ENCODE measurements around the gene WIPF1.

The WIPF1 gene

GRCh38 chr2:174516501-174517378 is 80.9 kb downstream of the WIPF1 start:
- TF ChIP-seq EZH2phosphoT487 (IDR thresholded peaks at IDR 0.05; ENCODE audit: borderline replicate concordance) (no peak), CTCF (conservative IDR thresholded peaks at IDR 0.05; ENCODE audit: low read length) (no peak)
- no peak overlapping the region for H3K9ac ChIP-seq (ENCODE audit: low read depth, low read length, poor library complexity, severe bottlenecking)
- no peaks in the 10 kb centered on the region for H3K27me3 ChIP-seq (ENCODE audit: insufficient read depth, low read length, poor library complexity, severe bottlenecking)
- no peak overlapping the region for H3K4me2 ChIP-seq (ENCODE audit: low read depth, low read length, poor library complexity, severe bottlenecking)
- H3F3A ChIP-seq (ENCODE audit: low read depth): no peaks in the 10 kb centered on the region
- H3K9me3 ChIP-seq (ENCODE audit: insufficient read depth, low read depth, low read length): peaks cover 3% of the 10 kb centered on the region; the same call in 1 of the 2 replicates
- H3K36me3 ChIP-seq (ENCODE audit: insufficient read depth, low read length): no peaks in the 10 kb centered on the region
- H4K20me1 ChIP-seq (ENCODE audit: insufficient read depth, low read length, poor library complexity, severe bottlenecking): no peaks in the 10 kb centered on the region
- H3K9me2 ChIP-seq (replicated peaks; ENCODE audit: low read depth, low read length): no peaks in the 10 kb centered on the region
- no peaks in the 10 kb centered on the region for H3K79me2 ChIP-seq (ENCODE audit: insufficient read depth, low read length)
- no peak overlapping the region for H3K4me3 ChIP-seq (ENCODE audit: low read length, poor library complexity, severe bottlenecking)
- H3K4me1 ChIP-seq (ENCODE audit: insufficient read depth, low read length, poor library complexity, severe bottlenecking): no peaks in the 10 kb centered on the region
- H2AFZ ChIP-seq (ENCODE audit: low read length): no peak overlapping the region

- H3K36me3 ChIP-seq (ENCODE audit: insufficient read depth, low read length): no peaks in the 10 kb centered on the region
- H3K27me3 ChIP-seq (ENCODE audit: insufficient read depth, low read length, poor library complexity, severe bottlenecking): no peaks in the 10 kb centered on the region
- H3K4me1 ChIP-seq (ENCODE audit: insufficient read depth, low read length, poor library complexity, severe bottlenecking): no peaks in the 10 kb centered on the region
- no peak overlapping the region for H3K4me3 ChIP-seq (ENCODE audit: low read length, poor library complexity, severe bottlenecking)
- H3K4me2 ChIP-seq (ENCODE audit: low read depth, low read length, poor library complexity, severe bottlenecking): no peak overlapping the region
- H3F3A ChIP-seq (ENCODE audit: low read depth): no peaks in the 10 kb centered on the region
- no peaks in the 10 kb centered on the region for H3K79me2 ChIP-seq (ENCODE audit: insufficient read depth, low read length)
- H2AFZ ChIP-seq (ENCODE audit: low read length): no peak overlapping the region
- no peaks in the 10 kb centered on the region for H3K9me2 ChIP-seq (replicated peaks; ENCODE audit: low read depth, low read length)
- no peak overlapping the region for H3K9ac ChIP-seq (ENCODE audit: low read depth, low read length, poor library complexity, severe bottlenecking)
- TF ChIP-seq EZH2phosphoT487 (IDR thresholded peaks at IDR 0.05; ENCODE audit: borderline replicate concordance) (no peak), CTCF (conservative IDR thresholded peaks at IDR 0.05; ENCODE audit: low read length) (no peak)
- peaks cover 15% of the 10 kb centered on the region; the same call in 1 of the 2 replicates for H3K9me3 ChIP-seq (ENCODE audit: insufficient read depth, low read depth, low read length)
- H4K20me1 ChIP-seq (ENCODE audit: insufficient read depth, low read length, poor library complexity, severe bottlenecking): no peaks in the 10 kb centered on the region
Measured at GRCh38 chr2:174512345-174512744, 85.3 kb downstream of the WIPF1 start.

- Histone ChIP-seq H3K4me3 (ENCODE audit: low read length, poor library complexity, severe bottlenecking) (no peak overlapping the region), H3K4me2 (ENCODE audit: low read depth, low read length, poor library complexity, severe bottlenecking) (no peak overlapping the region)
- TF ChIP-seq CTCF (conservative IDR thresholded peaks at IDR 0.05; ENCODE audit: low read length) (no peak), EZH2phosphoT487 (IDR thresholded peaks at IDR 0.05; ENCODE audit: borderline replicate concordance) (no peak)
Measured at GRCh38 chr2:174511580-174512260, 85.9 kb downstream of the WIPF1 start.

More at GRCh38 chr2:174511580-174512260, 85.9 kb downstream of the WIPF1 start:
- Histone ChIP-seq H3K9ac (ENCODE audit: low read depth, low read length, poor library complexity, severe bottlenecking) (no peak overlapping the region), H3K79me2 (ENCODE audit: insufficient read depth, low read length) (no peaks in the 10 kb centered on the region), H2AFZ (ENCODE audit: low read length) (no peak overlapping the region), H3K9me3 (ENCODE audit: insufficient read depth, low read depth, low read length) (peaks cover 15% of the 10 kb centered on the region; the same call in 1 of the 2 replicates), H3K4me1 (ENCODE audit: insufficient read depth, low read length, poor library complexity, severe bottlenecking) (no peaks in the 10 kb centered on the region), H3K27me3 (ENCODE audit: insufficient read depth, low read length, poor library complexity, severe bottlenecking) (no peaks in the 10 kb centered on the region), H3K9me2 (replicated peaks; ENCODE audit: low read depth, low read length) (no peaks in the 10 kb centered on the region), H3F3A (ENCODE audit: low read depth) (no peaks in the 10 kb centered on the region), H3K36me3 (ENCODE audit: insufficient read depth, low read length) (no peaks in the 10 kb centered on the region), H4K20me1 (ENCODE audit: insufficient read depth, low read length, poor library complexity, severe bottlenecking) (no peaks in the 10 kb centered on the region)
